Left cardiac atrium (tissue), 4 donors: ENCODE measurements around the gene OSGEP. TPM values are rescaled to one million over a fixed set of nuclear protein-coding genes. Genes with fewer than 3 reads are reported as not detected.

Experiments used
- ATAC-seq, 2 donors: fragments of 200-7000 bp; cut with Tn5 transposase; one replicate each; pipeline ENCODE4 v1.9.1; 2020; ENCODE audit warnings: mild to moderate bottlenecking in 2 of 2, moderate library complexity in 2 of 2
- DNase-seq: peaks from one replicate; pipeline ENCODE4 v3.0.0-alpha.2; 2020
- intact Hi-C, 2 donors: fragments of 100-400 bp; cut with DNase I; formaldehyde crosslinking; loops; one replicate each; pipeline versions ENCODE4 v1.14.1 to v1.15.1; 2022 to 2023
- long read RNA-seq: library from polyadenylated mRNA; unstranded; transcript quantifications from one replicate; pipeline ENCODE4 v2.0.0, GENCODE V29; 2021
- total RNA-seq, 2 donors: library from RNA; stranded (reverse); fragmentation: NEBNext Ultra II Directional; extraction: Animal tissue kit (Norgen Biotek cat#: 25700); gene quantifications; one replicate each; pipeline ENCODE4 v1.2.1, GENCODE V29; 2021
- donor health status: DM: no; HTN: yes; CAD: no.
- donor health status: DM: no; HTN: yes; CAD: no; lungs with severe emphysema.
- donor health status: DM: yes; HTN: yes; CAD: no.
- donor health status: Dilated cardiomyopathy.

The OSGEP gene
- total RNA-seq, result 10 to 100 TPM; 15.4 to 23.5 TPM
- long read RNA-seq, transcript OSGEP-201 (11 exons, 2,002 nt), result major isoform, 15 of 18 reads
- long read RNA-seq, partial matches to known transcripts, result 0 of 18 reads
- long read RNA-seq, other reads (novel, unspliced or antisense), result 3 of 18 reads

- DNase-seq (peak; percentile 99), ATAC-seq (peak; percentile 96)
- intact Hi-C loops, result loop anchor here in 1 of 2 donors (2.0 to 10.0 kb wide), 3 partner anchors 42 to 230 kb away; partner anchors contain the start of genes ANG, PARP2, RNASE4 and TEP1
These were observed at the start of gene OSGEP, which contains the start of gene APEX1 for GRCh38 chr14:20454516-20455354. TSS of gene OSGEP (minus strand) at chr14:20454812. CDS start at chr14:20454683, 129 bp downstream. TSS of gene APEX1 (plus strand) at chr14:20455226. CDS start at chr14:20455646, 420 bp downstream.

GRCh38 chr14:20503898-20504297, 49.3 kb upstream of the OSGEP start:
- ATAC-seq (no peak), DNase-seq (no peak)
- intact Hi-C loops, result no loop called here

DNA sequence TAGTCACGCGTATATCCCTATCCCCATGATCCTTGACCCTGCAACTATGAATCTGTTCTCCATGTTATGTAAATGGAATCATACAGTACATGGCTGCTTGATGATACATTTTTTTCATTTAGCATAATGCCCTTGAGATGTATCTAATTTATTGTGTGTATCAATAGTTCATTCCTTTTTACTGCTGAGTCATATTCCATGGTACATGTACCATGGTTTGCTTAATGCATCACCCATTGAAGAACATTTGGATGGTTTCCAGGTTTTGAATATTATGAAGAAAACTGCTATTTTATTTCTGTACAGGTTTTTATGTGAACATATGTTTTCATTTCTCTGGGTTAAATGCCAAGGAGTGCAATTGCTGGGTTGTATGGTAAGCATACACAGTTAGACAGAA, 46.7 kb upstream of the OSGEP start:
- ATAC-seq, result no peak
- intact Hi-C loops, result no loop called here
- no peak for DNase-seq

GRCh38 chr14:20499881-20500280, 45.3 kb upstream of the OSGEP start:
- intact Hi-C loops, result no loop called here
- ATAC-seq, result no peak
- no peak for DNase-seq

DNA sequence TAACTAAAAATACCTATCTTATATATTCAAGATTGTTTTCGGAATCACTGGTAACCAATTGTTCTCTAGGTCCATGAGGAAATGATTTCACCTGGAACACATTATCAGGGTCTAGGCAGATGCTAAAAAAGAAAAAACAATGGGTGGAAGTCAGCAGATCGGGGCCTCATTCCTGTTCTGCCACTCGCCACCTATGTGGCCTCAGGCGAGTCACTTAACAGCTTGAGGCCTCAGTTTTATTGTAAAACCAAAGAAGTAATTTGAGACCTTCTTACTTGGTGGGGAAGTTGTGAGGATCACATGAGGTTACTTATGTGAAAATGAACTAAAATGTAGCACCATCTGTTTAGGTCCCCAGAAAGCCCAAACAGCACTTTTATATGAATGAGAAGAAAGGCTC, 44.5 kb upstream of the OSGEP start:
- DNase-seq (no peak), ATAC-seq (peak in 1 of 2 donors; percentile 30)
- intact Hi-C loops, result no loop called here

- intact Hi-C loops, result no loop called here
These were observed 44.0 kb upstream of the OSGEP start for GRCh38 chr14:20498622-20499021.

DNA sequence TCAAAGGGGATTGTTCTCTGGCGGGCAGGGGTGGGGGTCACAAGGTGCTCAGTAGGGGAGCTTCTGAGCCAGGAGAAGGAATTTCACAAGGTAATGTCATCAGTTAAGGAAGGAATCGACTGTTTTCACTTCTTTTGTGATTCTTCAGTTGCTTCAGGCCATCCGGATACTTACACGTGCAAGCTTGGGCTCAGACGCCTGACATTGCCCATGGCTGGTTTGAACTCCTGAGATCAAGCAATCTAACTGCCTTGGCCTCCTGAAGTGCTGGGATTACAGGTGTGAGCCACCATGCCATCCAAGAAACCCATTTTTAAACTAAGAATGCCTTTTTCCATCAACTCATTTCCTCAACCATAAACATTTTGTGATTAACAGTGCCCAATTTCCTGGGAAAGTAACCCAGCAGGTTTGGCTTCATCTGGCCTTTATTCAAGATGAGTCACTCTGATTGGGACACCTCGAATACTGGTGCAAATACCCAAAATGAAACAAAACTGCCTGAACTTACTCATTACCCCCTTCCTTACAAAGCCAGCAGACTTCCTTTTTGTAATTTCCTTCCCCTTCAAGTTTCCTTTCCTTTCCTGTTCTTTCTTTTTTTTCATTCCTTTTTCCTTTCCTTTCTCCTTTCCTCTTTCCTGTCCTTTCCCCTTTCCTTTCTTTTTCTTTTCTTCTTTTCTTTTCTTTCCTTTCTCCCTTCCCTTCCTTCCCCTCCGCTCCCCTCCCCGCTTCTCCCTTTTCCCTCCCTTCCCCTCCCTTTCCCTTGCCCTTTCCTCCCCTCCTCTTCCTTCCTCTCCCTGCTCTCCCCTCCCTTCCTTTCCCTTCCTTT, 40.5 kb upstream of the OSGEP start:
- intact Hi-C loops, result no loop called here
- ATAC-seq (no peak), DNase-seq (no peak)

More at GRCh38 chr14:20498622-20499021, 44.0 kb upstream of the OSGEP start:
- no peak for ATAC-seq
- no peak for DNase-seq

GRCh38 chr14:20493634-20494033, 39.0 kb upstream of the OSGEP start:
- no peak for DNase-seq
- ATAC-seq, result peak in 1 of 2 donors; percentile 76
- intact Hi-C loops, result no loop called here

DNA sequence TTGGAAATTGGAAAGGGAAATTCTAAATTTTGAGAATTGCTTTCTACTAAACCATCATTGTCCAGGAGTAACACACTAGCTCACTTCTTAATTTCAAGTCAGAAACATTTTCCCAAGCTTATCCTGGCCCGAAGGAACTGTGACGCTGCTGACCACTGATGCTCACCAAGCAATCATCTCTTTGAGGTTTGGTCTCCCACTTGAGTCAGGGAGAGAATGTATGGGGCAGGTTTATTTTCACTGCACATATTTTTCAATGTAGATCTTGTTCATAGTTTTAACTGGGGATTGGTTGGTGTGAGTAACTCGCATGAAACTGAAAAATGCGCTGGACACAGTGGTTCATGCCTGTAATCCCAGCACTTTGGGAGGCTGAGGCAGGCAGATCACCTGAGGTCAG, 37.9 kb upstream of the OSGEP start:
- intact Hi-C loops, result no loop called here
- DNase-seq (no peak), ATAC-seq (no peak)

DNA sequence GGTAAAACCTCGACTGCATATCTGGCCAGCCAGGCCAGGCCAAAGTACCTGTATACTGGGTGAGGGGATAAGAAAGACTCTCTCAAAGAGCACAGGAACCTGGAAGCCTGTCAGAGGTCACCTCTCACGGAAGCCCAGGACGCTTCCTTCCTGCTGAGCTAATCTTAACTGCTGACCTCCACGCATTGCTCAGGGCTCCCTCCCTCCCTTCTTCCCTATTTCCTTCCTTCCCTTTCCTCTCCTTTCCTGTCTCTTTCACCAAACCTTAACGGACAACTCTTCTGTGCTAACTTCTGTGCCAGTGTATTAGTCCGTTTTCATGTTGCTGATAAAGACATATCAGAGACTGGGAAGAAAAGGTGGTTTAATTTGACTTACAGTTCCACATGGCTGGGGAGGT, 36.0 kb upstream of the OSGEP start:
- intact Hi-C loops, result no loop called here
- DNase-seq, result no peak
- ATAC-seq, result no peak

GRCh38 chr14:20489093-20489994, 34.7 kb upstream of the OSGEP start:
- ATAC-seq (peak in 1 of 2 donors; percentile 57), DNase-seq (no peak)
- intact Hi-C loops, result no loop called here

GRCh38 chr14:20487396-20487725, 32.7 kb upstream of the OSGEP start:
- intact Hi-C loops, result no loop called here
- DNase-seq, result no peak
- ATAC-seq, result no peak

DNA sequence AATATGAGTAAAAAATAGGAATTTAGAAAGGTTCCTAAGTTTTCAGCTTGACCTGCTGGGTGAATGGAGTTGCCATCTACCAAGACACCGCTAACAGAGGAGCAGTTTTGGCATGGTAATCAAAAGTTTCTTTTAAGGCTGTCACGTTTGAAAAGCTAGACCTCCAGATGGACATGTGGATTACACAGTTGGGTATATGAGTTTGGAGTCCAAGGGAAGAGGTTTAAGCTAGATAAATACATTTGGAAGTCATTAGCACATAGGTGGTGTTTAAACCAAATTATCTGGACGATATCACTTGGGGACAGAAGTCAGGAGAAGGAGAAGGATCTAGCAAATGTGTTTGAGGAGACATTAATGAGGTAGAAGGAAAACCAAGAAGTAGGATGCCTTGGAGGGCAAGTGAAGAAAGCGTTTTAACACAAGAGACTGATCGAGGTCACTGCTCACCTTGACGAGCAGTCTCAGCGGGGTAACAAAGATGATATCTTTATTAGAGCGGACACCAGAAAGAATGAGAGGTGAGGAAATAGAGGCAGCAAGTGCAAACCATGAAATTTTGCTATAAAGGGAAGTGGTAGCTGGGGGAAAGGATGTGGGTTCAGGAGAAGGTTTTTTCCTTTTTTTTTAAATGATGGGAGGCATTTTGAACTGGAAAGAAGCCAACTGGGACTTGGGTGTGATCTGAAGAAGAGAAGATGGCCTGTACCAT, 32.2 kb upstream of the OSGEP start:
- ATAC-seq (no peak), DNase-seq (no peak)
- intact Hi-C loops, result no loop called here

GRCh38 chr14:20485900-20486299, 31.3 kb upstream of the OSGEP start:
- DNase-seq (no peak), ATAC-seq (no peak)
- intact Hi-C loops, result no loop called here

DNA sequence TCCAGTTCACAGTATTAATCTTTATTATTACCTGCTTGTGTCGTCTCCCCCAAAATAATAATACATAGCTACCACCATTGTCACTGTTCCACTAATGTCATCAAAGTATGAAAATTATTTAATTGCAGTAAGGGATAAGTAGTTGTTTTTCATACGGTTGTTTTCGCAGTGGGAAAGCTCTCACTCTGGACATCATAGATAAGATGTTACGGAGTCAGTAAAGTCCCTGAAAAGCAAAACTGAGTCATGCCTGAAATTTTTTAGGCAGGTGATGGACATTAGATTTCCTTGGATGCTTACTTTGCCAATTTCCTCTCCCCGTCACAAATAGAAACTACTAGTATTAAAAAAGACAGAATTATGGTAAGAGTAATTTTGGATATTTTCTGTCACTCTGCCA, 27.8 kb upstream of the OSGEP start:
- no peak for DNase-seq
- ATAC-seq, result no peak
- intact Hi-C loops, result no loop called here

DNA sequence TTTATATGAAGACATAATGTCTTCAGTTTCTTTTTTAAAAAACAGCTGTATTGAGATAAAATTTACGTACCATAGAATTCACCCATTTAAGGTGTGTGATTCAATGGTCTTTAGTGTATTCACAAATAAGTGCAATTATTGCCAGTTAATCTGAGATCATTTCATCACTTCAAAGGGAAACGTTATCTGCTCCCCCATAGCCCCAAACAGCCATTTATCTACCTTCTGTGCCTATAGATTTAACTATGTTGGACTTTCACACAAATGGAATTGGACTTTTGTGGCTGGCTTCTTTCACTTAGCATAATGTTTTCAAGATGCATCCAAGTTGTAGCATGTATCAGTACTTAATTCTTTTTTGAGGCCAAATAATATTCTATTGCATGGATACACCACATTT, 24.3 kb upstream of the OSGEP start:
- ATAC-seq, result no peak
- DNase-seq, result no peak
- intact Hi-C loops, result loop anchor here in 1 of 2 donors (10.0 kb wide), 1 partner anchor 126 kb away; no protein-coding TSS in a partner anchor

DNA sequence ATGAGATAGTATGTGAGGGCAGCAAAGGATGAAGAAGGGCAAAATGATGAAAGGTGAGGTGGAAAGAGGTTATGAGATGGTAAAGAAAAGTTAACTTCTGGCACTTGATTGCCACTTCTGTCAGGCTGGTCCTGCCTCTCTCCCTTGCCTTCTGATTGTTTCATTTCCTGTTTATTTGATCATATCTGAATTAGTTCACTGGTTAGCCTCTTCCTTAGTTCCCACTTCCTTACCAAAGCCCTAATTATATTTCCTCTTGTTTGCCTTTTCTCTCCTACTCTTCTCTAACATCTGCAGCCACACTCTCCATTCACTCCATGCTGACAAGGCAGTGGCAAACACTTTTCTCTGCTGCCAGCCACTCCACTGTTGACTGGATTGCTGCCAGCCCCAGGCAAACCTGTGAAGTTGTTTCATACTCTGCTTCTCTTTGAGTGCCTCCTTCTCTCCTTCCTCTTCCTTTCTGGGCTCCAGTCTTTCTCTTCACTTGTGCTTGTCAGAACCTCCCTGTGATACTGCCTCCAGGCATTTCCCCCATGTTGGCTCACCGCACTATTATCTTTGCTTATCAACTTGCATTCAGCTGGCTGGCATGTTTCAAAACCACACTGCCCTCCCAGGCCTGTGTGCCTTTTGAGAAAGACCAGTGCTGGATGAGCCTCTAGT, 22.7 kb upstream of the OSGEP start:
- peak; percentile 78 to 91 for ATAC-seq
- peak; percentile 35 for DNase-seq
- intact Hi-C loops, result loop anchor here in 1 of 2 donors (10.0 kb wide), 1 partner anchor 127 kb away; no protein-coding TSS in a partner anchor

DNA sequence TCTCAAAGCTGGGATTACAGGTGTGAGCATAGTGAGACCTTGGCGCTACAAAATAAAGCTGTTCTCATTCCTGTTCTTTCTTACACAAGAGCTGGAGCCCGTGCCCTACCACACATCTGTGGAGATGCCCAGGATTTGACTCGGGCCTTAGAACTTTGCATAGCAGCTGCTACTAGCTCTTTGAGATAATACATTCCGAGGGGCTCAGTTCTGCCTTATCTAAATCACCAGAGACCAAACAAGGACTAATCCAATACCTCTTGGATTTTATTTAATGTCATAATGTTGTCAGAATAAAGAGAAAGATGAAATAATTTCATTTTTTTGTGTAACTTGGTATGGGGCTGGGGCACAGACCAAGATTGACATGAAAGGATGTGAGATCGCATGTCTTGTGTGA, 22.2 kb upstream of the OSGEP start:
- DNase-seq, result no peak
- no peak for ATAC-seq
- intact Hi-C loops, result loop anchor here in 1 of 2 donors (10.0 kb wide), 1 partner anchor 128 kb away; no protein-coding TSS in a partner anchor
